Activated T-helper 17 cell treated with anti-CD3 and anti-CD28 coated beads, Interleukin-2, amount 50 U/mL, for 72 hours (primary cell): Measurements from ENCODE around the gene TRPV4. TPM values are rescaled to one million over a fixed set of nuclear protein-coding genes. Genes with fewer than 3 reads are reported as not detected.

Experiments
- ATAC-seq: fragments of 150-1000 bp; cut with Tn5 transposase; replicated peaks from 2 replicates; pipeline ENCODE4 v1.10.0; 2021; ENCODE audit warnings: mild to moderate bottlenecking, moderate library complexity
- H3K27ac Mint-ChIP-seq: one replicate; pipeline ENCODE4 v1.8.0; 2022; ENCODE audit warnings: mixed read lengths
- H3K27me3 Mint-ChIP-seq: one replicate; pipeline ENCODE4 v1.8.0; 2022; ENCODE audit warnings: mixed read lengths
- H3K36me3 Mint-ChIP-seq: one replicate; pipeline ENCODE4 v1.8.0; 2022; ENCODE audit warnings: low read depth, mild to moderate bottlenecking, mixed read lengths
- H3K4me1 Mint-ChIP-seq: one replicate; pipeline ENCODE4 v1.8.0; 2022; ENCODE audit warnings: mixed read lengths
- H3K4me3 Mint-ChIP-seq: one replicate; pipeline ENCODE4 v1.8.0; 2022; ENCODE audit warnings: mild to moderate bottlenecking, mixed read lengths
- H3K9me3 Mint-ChIP-seq: one replicate; pipeline ENCODE4 v1.8.0; 2022; ENCODE audit warnings: mixed read lengths
- total RNA-seq, 2 donors: library from RNA; stranded (reverse); gene quantifications; one replicate each; pipeline ENCODE4 v1.2.3, GENCODE V29; 2022

Gene TRPV4
- total RNA-seq, 2 donors from 2014 or later = not detected

- Mint-ChIP-seq H3K27me3 (peaks cover 14% of the 10 kb centered on the region), H3K4me3 (no peak overlapping the region), H3K27ac (no peak overlapping the region), H3K36me3 (no peaks in the 10 kb centered on the region), H3K4me1 (no peaks in the 10 kb centered on the region), H3K9me3 (no peaks in the 10 kb centered on the region)
- ATAC-seq = no peak
Measured at GRCh38 chr12:109827080-109827479, 6.1 kb downstream of the TRPV4 start.

GRCh38 chr12:109824731-109825130, 8.5 kb downstream of the TRPV4 start:
- no peak overlapping the region for H3K27ac Mint-ChIP-seq
- no peak for ATAC-seq
- H3K27me3 Mint-ChIP-seq = peaks cover 13% of the 10 kb centered on the region

GRCh38 chr12:109822951-109823411, 10.2 kb downstream of the TRPV4 start:
- peaks cover 13% of the 10 kb centered on the region for H3K27me3 Mint-ChIP-seq
- no peak overlapping the region for H3K27ac Mint-ChIP-seq
- no peaks in the 10 kb centered on the region for H3K36me3 Mint-ChIP-seq
- no peaks in the 10 kb centered on the region for H3K9me3 Mint-ChIP-seq
- no peak overlapping the region for H3K4me3 Mint-ChIP-seq
- no peak for ATAC-seq
- no peaks in the 10 kb centered on the region for H3K4me1 Mint-ChIP-seq

More at GRCh38 chr12:109824731-109825130, 8.5 kb downstream of the TRPV4 start:
- H3K4me3 Mint-ChIP-seq = no peak overlapping the region
- no peaks in the 10 kb centered on the region for H3K9me3 Mint-ChIP-seq
- no peaks in the 10 kb centered on the region for H3K36me3 Mint-ChIP-seq
- H3K4me1 Mint-ChIP-seq = no peaks in the 10 kb centered on the region

- peaks cover 10% of the 10 kb centered on the region for H3K27me3 Mint-ChIP-seq
- no peaks in the 10 kb centered on the region for H3K9me3 Mint-ChIP-seq
- H3K4me3 Mint-ChIP-seq = no peak overlapping the region
- H3K4me1 Mint-ChIP-seq = no peaks in the 10 kb centered on the region
- H3K27ac Mint-ChIP-seq = no peak overlapping the region
- no peak for ATAC-seq
- H3K36me3 Mint-ChIP-seq = no peaks in the 10 kb centered on the region
Measured at GRCh38 chr12:109822416-109822815, 10.8 kb downstream of the TRPV4 start.

- Mint-ChIP-seq H3K27me3 (peaks cover 8% of the 10 kb centered on the region), H3K4me3 (no peak overlapping the region), H3K9me3 (no peaks in the 10 kb centered on the region), H3K36me3 (no peaks in the 10 kb centered on the region), H3K4me1 (no peaks in the 10 kb centered on the region), H3K27ac (no peak overlapping the region)
- no peak for ATAC-seq
Measured at GRCh38 chr12:109821968-109822367, 11.2 kb downstream of the TRPV4 start.

GRCh38 chr12:109820816-109821381, 12.3 kb downstream of the TRPV4 start:
- Mint-ChIP-seq H3K36me3 (no peaks in the 10 kb centered on the region), H3K4me1 (no peaks in the 10 kb centered on the region), H3K4me3 (no peak overlapping the region), H3K27ac (no peak overlapping the region), H3K27me3 (peaks cover 8% of the 10 kb centered on the region), H3K9me3 (no peaks in the 10 kb centered on the region)
- no peak for ATAC-seq

- peaks cover 8% of the 10 kb centered on the region for H3K27me3 Mint-ChIP-seq
- H3K9me3 Mint-ChIP-seq = no peaks in the 10 kb centered on the region
- no peak overlapping the region for H3K27ac Mint-ChIP-seq
- H3K36me3 Mint-ChIP-seq = no peaks in the 10 kb centered on the region
- ATAC-seq = no peak
- no peak overlapping the region for H3K4me3 Mint-ChIP-seq
- no peaks in the 10 kb centered on the region for H3K4me1 Mint-ChIP-seq
Measured at GRCh38 chr12:109818905-109819500, 14.2 kb downstream of the TRPV4 start.

- H3K4me1 Mint-ChIP-seq = no peaks in the 10 kb centered on the region
- H3K27ac Mint-ChIP-seq = no peak overlapping the region
- no peaks in the 10 kb centered on the region for H3K36me3 Mint-ChIP-seq
- peaks cover 8% of the 10 kb centered on the region for H3K27me3 Mint-ChIP-seq
- no peaks in the 10 kb centered on the region for H3K9me3 Mint-ChIP-seq
- no peak for ATAC-seq
- H3K4me3 Mint-ChIP-seq = no peak overlapping the region
Measured at GRCh38 chr12:109818253-109818652, 14.9 kb downstream of the TRPV4 start.

GRCh38 chr12:109817627-109818231, 15.5 kb downstream of the TRPV4 start:
- Mint-ChIP-seq H3K9me3 (no peaks in the 10 kb centered on the region), H3K4me3 (no peak overlapping the region), H3K4me1 (no peaks in the 10 kb centered on the region), H3K27ac (no peak overlapping the region), H3K36me3 (no peaks in the 10 kb centered on the region), H3K27me3 (peaks cover 8% of the 10 kb centered on the region)
- no peak for ATAC-seq

GRCh38 chr12:109816870-109817269, 16.3 kb downstream of the TRPV4 start:
- Mint-ChIP-seq H3K27me3 (peaks cover 7% of the 10 kb centered on the region), H3K27ac (no peak overlapping the region), H3K4me1 (no peaks in the 10 kb centered on the region), H3K36me3 (no peaks in the 10 kb centered on the region), H3K4me3 (no peak overlapping the region), H3K9me3 (no peaks in the 10 kb centered on the region)
- no peak for ATAC-seq

- ATAC-seq = no peak
- H3K4me3 Mint-ChIP-seq = no peak overlapping the region
- H3K27me3 Mint-ChIP-seq = peaks cover 4% of the 10 kb centered on the region
- H3K27ac Mint-ChIP-seq = no peak overlapping the region
- H3K9me3 Mint-ChIP-seq = no peaks in the 10 kb centered on the region
- no peaks in the 10 kb centered on the region for H3K36me3 Mint-ChIP-seq
- no peaks in the 10 kb centered on the region for H3K4me1 Mint-ChIP-seq
Measured at GRCh38 chr12:109815757-109816617, 17.2 kb downstream of the TRPV4 start.

- H3K36me3 Mint-ChIP-seq = no peaks in the 10 kb centered on the region
- H3K27me3 Mint-ChIP-seq = peaks cover 4% of the 10 kb centered on the region
- no peaks in the 10 kb centered on the region for H3K4me1 Mint-ChIP-seq
- H3K4me3 Mint-ChIP-seq = no peak overlapping the region
- no peak for ATAC-seq
- H3K27ac Mint-ChIP-seq = no peak overlapping the region
- H3K9me3 Mint-ChIP-seq = no peaks in the 10 kb centered on the region
Measured at GRCh38 chr12:109815225-109815624, 18.0 kb downstream of the TRPV4 start.

GRCh38 chr12:109814600-109815150, 18.5 kb downstream of the TRPV4 start:
- ATAC-seq = no peak
- no peaks in the 10 kb centered on the region for H3K36me3 Mint-ChIP-seq
- no peaks in the 10 kb centered on the region for H3K9me3 Mint-ChIP-seq
- no peak overlapping the region for H3K4me3 Mint-ChIP-seq
- no peaks in the 10 kb centered on the region for H3K4me1 Mint-ChIP-seq
- H3K27me3 Mint-ChIP-seq = no peaks in the 10 kb centered on the region
- H3K27ac Mint-ChIP-seq = no peak overlapping the region

GRCh38 chr12:109813810-109814416, 19.3 kb downstream of the TRPV4 start:
- Mint-ChIP-seq H3K9me3 (no peaks in the 10 kb centered on the region), H3K4me1 (no peaks in the 10 kb centered on the region), H3K27ac (no peak overlapping the region), H3K4me3 (no peak overlapping the region), H3K36me3 (no peaks in the 10 kb centered on the region), H3K27me3 (no peaks in the 10 kb centered on the region)
- ATAC-seq = no peak
